IMR-90 (cell line): Measurements from ENCODE around the gene ST6GALNAC3. TPM values are rescaled to one million over a fixed set of nuclear protein-coding genes. Genes with fewer than 3 reads are reported as not detected.

Experiments
- ATAC-seq: fragments of 200-7000 bp; cut with Tn5 transposase; 2 replicates; pipeline ENCODE4 v1.9.1; 2020; ENCODE audit warnings: low read depth, mild to moderate bottlenecking, moderate library complexity
- BruUV-seq: library from RNA; stranded (reverse); fragments of 400-500 nt; replicated peaks from 2 replicates; lab custom pipeline; 2021; lab: Mats Ljungman, UMichigan
- CTCF ChIA-PET: fragments of 300-600 bp; formaldehyde crosslinking; extraction: SDS; loops from one replicate; lab custom pipeline; 2021; ENCODE audit warnings: antibody characterized with exemption; lab: Yijun Ruan, JAX
- POLR2A ChIA-PET: fragments of 300-600 bp; sonication (Branson Sonifier 250); formaldehyde crosslinking; loops from one replicate; lab custom pipeline; 2022; ENCODE audit warnings: antibody characterized with exemption; ENCODE audit not compliant: unreplicated experiment; lab: Charles Lee
- DNase-seq: peaks from one replicate; pipeline ENCODE4 v3.0.0; 2013
- H2AFZ ChIP-seq: replicated peaks from 2 replicates; pipeline ENCODE3; 2013; ENCODE audit warnings: low read length, mild to moderate bottlenecking; ENCODE audit not compliant: poor library complexity
- H2AK5ac ChIP-seq: 2 replicates; pipeline ENCODE4 v1.6.1; 2013; ENCODE audit warnings: low read depth, low read length, inconsistent platforms
- H2AK9ac ChIP-seq: replicated peaks from 2 replicates; pipeline ENCODE3; 2013; ENCODE audit warnings: mild to moderate bottlenecking, low read depth, low read length, moderate library complexity; ENCODE audit not compliant: poor library complexity
- H2BK120ac ChIP-seq: 2 replicates; pipeline ENCODE4 v1.6.1; 2013; ENCODE audit warnings: low read depth, low read length, inconsistent platforms
- H2BK15ac ChIP-seq: 3 replicates; pipeline ENCODE4 v1.6.1; 2013; ENCODE audit warnings: low read depth, low read length, inconsistent platforms
- H2BK20ac ChIP-seq: 2 replicates; pipeline ENCODE4 v1.6.1; 2013; ENCODE audit warnings: low read depth, mild to moderate bottlenecking, inconsistent platforms, low read length, moderate library complexity
- H2BK5ac ChIP-seq: 2 replicates; pipeline ENCODE4 v1.6.1; 2013; ENCODE audit warnings: mild to moderate bottlenecking, low read depth, low read length, inconsistent platforms; ENCODE audit not compliant: poor library complexity, severe bottlenecking
- H3K14ac ChIP-seq: replicated peaks from 2 replicates; pipeline ENCODE4 v1.6.1; 2013; ENCODE audit warnings: low read depth, low read length, inconsistent platforms
- H3K18ac ChIP-seq: 2 replicates; pipeline ENCODE4 v1.6.1; 2013; ENCODE audit warnings: low read depth, low read length, control low read depth
- H3K23ac ChIP-seq: 2 replicates; pipeline ENCODE4 v1.6.1; 2013; ENCODE audit warnings: low read depth, low read length, inconsistent platforms
- H3K27ac ChIP-seq: 2 replicates; pipeline ENCODE4 v1.5.1; 2013; ENCODE audit warnings: mild to moderate bottlenecking, control low read depth, low read length; ENCODE audit not compliant: insufficient read depth
- H3K27me3 ChIP-seq: 2 replicates; pipeline ENCODE4 v1.6.1; 2013; ENCODE audit warnings: low read length; ENCODE audit not compliant: control insufficient read depth, insufficient read depth
- H3K36me3 ChIP-seq: 2 replicates; pipeline ENCODE4 v1.6.1; 2013; ENCODE audit warnings: low read length, mixed read lengths; ENCODE audit not compliant: control insufficient read depth, insufficient read depth
- H3K4ac ChIP-seq: 2 replicates; pipeline ENCODE4 v1.6.1; 2013; ENCODE audit warnings: low read depth, low read length, inconsistent platforms
- H3K4me1 ChIP-seq: 2 replicates; pipeline ENCODE4 v1.6.1; 2013; ENCODE audit warnings: low read length, mixed read lengths; ENCODE audit not compliant: control insufficient read depth, insufficient read depth
- H3K4me2 ChIP-seq: 2 replicates; pipeline ENCODE4 v1.6.1; 2013; ENCODE audit warnings: low read depth, mild to moderate bottlenecking, control low read depth, low read length, moderate library complexity
- H3K4me3 ChIP-seq: 2 replicates; pipeline ENCODE4 v1.5.1; 2013; ENCODE audit warnings: low read depth, mild to moderate bottlenecking, control low read depth, low read length, moderate library complexity; ENCODE audit not compliant: insufficient read depth
- H3K56ac ChIP-seq: 2 replicates; pipeline ENCODE4 v1.6.1; 2013; ENCODE audit warnings: low read length, inconsistent platforms; ENCODE audit not compliant: insufficient read depth; ENCODE audit errors: extremely low read depth
- H3K79me1 ChIP-seq, 2 experiments: 2 replicates each; pipeline ENCODE4 v1.6.1; 2013; ENCODE audit warnings: low read length in 2 of 2, inconsistent platforms in 1 of 2, low read depth in 1 of 2
- H3K9ac ChIP-seq: 2 replicates; pipeline ENCODE4 v1.6.1; 2013; ENCODE audit warnings: low read depth, low read length, control low read depth
- H3K9me1 ChIP-seq: 2 replicates; pipeline ENCODE4 v1.6.1; 2013; ENCODE audit warnings: low read length, inconsistent platforms; ENCODE audit not compliant: insufficient read depth
- H3K9me3 ChIP-seq: 2 replicates; pipeline ENCODE4 v1.6.1; 2013; ENCODE audit warnings: low read length; ENCODE audit not compliant: control insufficient read depth, insufficient read depth
- H4K20me1 ChIP-seq: 2 replicates; pipeline ENCODE4 v1.6.1; 2013; ENCODE audit warnings: low read length, inconsistent platforms; ENCODE audit not compliant: insufficient read depth
- H4K5ac ChIP-seq: 2 replicates; pipeline ENCODE4 v1.6.1; 2013; ENCODE audit warnings: mild to moderate bottlenecking, low read depth, low read length, control low read depth
- H4K8ac ChIP-seq, 2 experiments: 2 replicates each; pipeline ENCODE4 v1.6.1; 2013; ENCODE audit warnings: low read depth in 2 of 2, low read length in 2 of 2, control low read depth in 1 of 2, inconsistent platforms in 1 of 2
- H4K91ac ChIP-seq: 2 replicates; pipeline ENCODE4 v1.6.1; 2013; ENCODE audit warnings: low read depth, low read length, inconsistent platforms; ENCODE audit not compliant: insufficient read depth
- RAD21 ChIP-seq: IDR thresholded peaks from 2 replicates; pipeline ENCODE4 v1.6.1; 2012; ENCODE audit warnings: low read length, improper control_type of control experiment
- WGBS, 2 experiments: methylation state at CpG; one replicate each; pipeline versions ENCODE4 v1.1.5 to v1.1.7; 2013; ENCODE audit warnings: missing lambda C conversion rate in 2 of 2; ENCODE audit not compliant: insufficient read length in 1 of 2; ENCODE audit errors: extremely low coverage in 2 of 2; 5-methylcytosine and 5-hydroxymethylcytosine counted together
- dilution Hi-C: fragments of 300-500 bp; cut with HindIII; formaldehyde crosslinking; loops from one replicate; pipeline ENCODE4 v1.14.3; 2018; ENCODE audit warnings: low sequenced_read_pairs; ENCODE audit not compliant: unreplicated experiment
- in situ Hi-C: fragments of 300-500 bp; cut with MboI; formaldehyde crosslinking; loops from 3 replicates; pipeline ENCODE4 v1.14.3; 2019; ENCODE audit warnings: low sequenced_read_pairs, inconsistent platforms, mixed read lengths
- intact Hi-C: fragments of 100-400 bp; cut with micrococcal nuclease; formaldehyde crosslinking; loops from 2 replicates; pipeline ENCODE4 v1.10.0; 2022
- polyA plus RNA-seq, 3 experiments: library from polyadenylated mRNA; depleted of rRNA; stranded (reverse); fragments of >200 nt; gene quantifications; 2 replicates each; pipeline ENCODE4 v1.2.3, GENCODE V29; 2012; ENCODE audit warnings: low replicate concordance in 1 of 3
- total RNA-seq: library from RNA; depleted of rRNA; stranded (reverse); fragments of >200 nt; gene quantifications from 2 replicates; pipeline ENCODE4 v1.2.3, GENCODE V29; 2012

Gene ST6GALNAC3
- total and polyA plus RNA-seq, 2 of the 4 experiments (the other 2 are of a cell fraction): 0.65 to 1.3 TPM

GRCh38 chr1:76661531-76661930 is 587.0 kb downstream of the ST6GALNAC3 start:
- no peak overlapping the region for H2AK5ac ChIP-seq
- H3K36me3 ChIP-seq: no peaks in the 10 kb centered on the region
- no peak overlapping the region for H4K91ac ChIP-seq
- H2BK120ac ChIP-seq: no peak overlapping the region
- H2BK5ac ChIP-seq: no peak overlapping the region
- no peak overlapping the region for H3K14ac ChIP-seq
- H2AFZ ChIP-seq: no peak overlapping the region
- no peak overlapping the region for H2BK20ac ChIP-seq
- dilution Hi-C loops: no loop called here
- H3K4me2 ChIP-seq: no peak overlapping the region
- ChIA-PET CTCF (no interaction called here), POLR2A (no interaction called here)
- no peak overlapping the region for H3K18ac ChIP-seq
- no peak overlapping the region for H3K56ac ChIP-seq
- no peak overlapping the region for H3K4me3 ChIP-seq
- H3K4ac ChIP-seq: no peak overlapping the region
- in situ Hi-C loops: no loop called here
- no peak overlapping the region for H2BK15ac ChIP-seq
- BruUV-seq: no TSS peak
- no peaks in the 10 kb centered on the region for H3K27me3 ChIP-seq
- H4K20me1 ChIP-seq: no peaks in the 10 kb centered on the region
- H3K9ac ChIP-seq: no peak overlapping the region
- no peak overlapping the region for H3K27ac ChIP-seq
- WGBS, 2 experiments: no CpG with 5 or more reads among the region's 2 CpGs
- no peaks in the 10 kb centered on the region for H3K4me1 ChIP-seq
- no peak overlapping the region for H2AK9ac ChIP-seq
- intact Hi-C loops: no loop called here
- no peaks in the 10 kb centered on the region for H3K9me1 ChIP-seq
- no peaks in the 10 kb centered on the region for H3K9me3 ChIP-seq
- H4K8ac ChIP-seq: no peak overlapping the region
- ATAC-seq (no peak), DNase-seq (no peak)
- no peak overlapping the region for H3K23ac ChIP-seq
- no peak overlapping the region for H4K5ac ChIP-seq
- no peaks in the 10 kb centered on the region for H3K79me1 ChIP-seq
- no peak for TF ChIP-seq RAD21
